ENCODE results near the gene PRR4. TPM values are rescaled to one million over a fixed set of nuclear protein-coding genes. Genes with fewer than 3 reads are reported as not detected.

PRR4 gene
- total and polyA plus RNA-seq, 5 donors: 0.50 to 2.4 (median 1.2) TPM

- Histone ChIP-seq H3K4me3 (ENCODE audit: low read length) (no peak overlapping the region), H3K27ac (ENCODE audit: low read length) (no peak overlapping the region), H3K4me1 (ENCODE audit: control insufficient read depth, insufficient read depth, low read length) (peaks cover 3% of the 10 kb centered on the region), H3K9me3 (ENCODE audit: control insufficient read depth, low read length) (peaks cover 2% of the 10 kb centered on the region), H3K27me3 (ENCODE audit: control insufficient read depth, insufficient read depth) (no peaks in the 10 kb centered on the region)
- WGBS: 81% methylated on average over 4 of the region's 4 CpGs
- intact Hi-C loops (cut with DNase I): no loop called here
- ATAC-seq: no peak
- no peak for DNase-seq
Observed at GRCh38 chr12:10851243-10851858, 2.1 kb upstream of the PRR4 start.

- WGBS: 31% methylated on average over 2 of the region's 2 CpGs
- no peak overlapping the region for H3K4me3 ChIP-seq (ENCODE audit: low read length)
- no peaks in the 10 kb centered on the region for H3K9me3 ChIP-seq (ENCODE audit: control insufficient read depth, low read length)
- intact Hi-C loops (cut with DNase I): no loop called here
- H3K27me3 ChIP-seq (ENCODE audit: control insufficient read depth, insufficient read depth): no peaks in the 10 kb centered on the region
- DNase-seq (no peak), ATAC-seq (no peak)
- H3K27ac ChIP-seq (ENCODE audit: low read length): no peak overlapping the region
- peaks cover 3% of the 10 kb centered on the region for H3K4me1 ChIP-seq (ENCODE audit: control insufficient read depth, insufficient read depth, low read length)
Observed at GRCh38 chr12:10847744-10848143, 1.5 kb downstream of the PRR4 start.

GRCh38 chr12:10842862-10843261 is 6.4 kb downstream of the PRR4 start:
- ATAC-seq (no peak), DNase-seq (no peak)
- Histone ChIP-seq H3K9me3 (ENCODE audit: control insufficient read depth, low read length) (no peaks in the 10 kb centered on the region), H3K4me3 (ENCODE audit: low read length) (no peak overlapping the region), H3K27me3 (ENCODE audit: control insufficient read depth, insufficient read depth) (no peaks in the 10 kb centered on the region), H3K4me1 (ENCODE audit: control insufficient read depth, insufficient read depth, low read length) (no peaks in the 10 kb centered on the region), H3K27ac (ENCODE audit: low read length) (no peak overlapping the region)
- WGBS: 97% methylated on average over 2 of the region's 2 CpGs
- intact Hi-C loops (cut with DNase I): no loop called here

- no peak overlapping the region for H3K27ac ChIP-seq (ENCODE audit: low read length)
- ATAC-seq (no peak), DNase-seq (no peak)
- WGBS: 86% methylated on average over 3 of the region's 3 CpGs
- no peaks in the 10 kb centered on the region for H3K4me1 ChIP-seq (ENCODE audit: control insufficient read depth, insufficient read depth, low read length)
- no peak overlapping the region for H3K4me3 ChIP-seq (ENCODE audit: low read length)
- H3K27me3 ChIP-seq (ENCODE audit: control insufficient read depth, insufficient read depth): no peaks in the 10 kb centered on the region
- no peaks in the 10 kb centered on the region for H3K9me3 ChIP-seq (ENCODE audit: control insufficient read depth, low read length)
- intact Hi-C loops (cut with DNase I): no loop called here
Observed at GRCh38 chr12:10838461-10838860, 10.8 kb downstream of the PRR4 start.

GRCh38 chr12:10829994-10830393 is 19.3 kb downstream of the PRR4 start:
- WGBS: 96% methylated on average over 1 of the region's 1 CpG
- DNase-seq (no peak), ATAC-seq (no peak)
- no peaks in the 10 kb centered on the region for H3K27me3 ChIP-seq (ENCODE audit: control insufficient read depth, insufficient read depth)
- no peaks in the 10 kb centered on the region for H3K4me1 ChIP-seq (ENCODE audit: control insufficient read depth, insufficient read depth, low read length)
- intact Hi-C loops (cut with DNase I): no loop called here
- no peak overlapping the region for H3K27ac ChIP-seq (ENCODE audit: low read length)
- no peaks in the 10 kb centered on the region for H3K9me3 ChIP-seq (ENCODE audit: control insufficient read depth, low read length)
- H3K4me3 ChIP-seq (ENCODE audit: low read length): no peak overlapping the region

GRCh38 chr12:10826258-10826657 is 23.0 kb downstream of the PRR4 start, which contains the start of gene TAS2R10:
TSS of gene TAS2R10 (minus strand) at chr12:10826358. CDS start at chr12:10826269, 89 bp downstream.
- DNase-seq (no peak), ATAC-seq (no peak)
- intact Hi-C loops (cut with DNase I): no loop called here

GRCh38 chr12:10824957-10825356 is 24.3 kb downstream of the PRR4 start:
- ATAC-seq (no peak), DNase-seq (no peak)
- Histone ChIP-seq H3K27me3 (ENCODE audit: control insufficient read depth, insufficient read depth) (no peaks in the 10 kb centered on the region), H3K27ac (ENCODE audit: low read length) (no peak overlapping the region), H3K4me1 (ENCODE audit: control insufficient read depth, insufficient read depth, low read length) (no peaks in the 10 kb centered on the region), H3K9me3 (ENCODE audit: control insufficient read depth, low read length) (no peaks in the 10 kb centered on the region), H3K4me3 (ENCODE audit: low read length) (no peak overlapping the region)
- 73% methylated on average over 3 of the region's 3 CpGs for WGBS
- intact Hi-C loops (cut with DNase I): no loop called here

More at GRCh38 chr12:10826258-10826657, 23.0 kb downstream of the PRR4 start, which contains the start of gene TAS2R10:
- no peaks in the 10 kb centered on the region for H3K27me3 ChIP-seq (ENCODE audit: control insufficient read depth, insufficient read depth)
- no peaks in the 10 kb centered on the region for H3K4me1 ChIP-seq (ENCODE audit: control insufficient read depth, insufficient read depth, low read length)
- H3K27ac ChIP-seq (ENCODE audit: low read length): no peak within 1 kb of the TSS
- 86% methylated on average over 3 of the region's 3 CpGs for WGBS
- H3K9me3 ChIP-seq (ENCODE audit: control insufficient read depth, low read length): no peaks in the 10 kb centered on the region
- H3K4me3 ChIP-seq (ENCODE audit: low read length): no peak within 1 kb of the TSS

GRCh38 chr12:10811883-10812536 is 37.3 kb downstream of the PRR4 start:
- Histone ChIP-seq H3K4me1 (ENCODE audit: control insufficient read depth, insufficient read depth, low read length) (no peaks in the 10 kb centered on the region), H3K27me3 (ENCODE audit: control insufficient read depth, insufficient read depth) (no peaks in the 10 kb centered on the region), H3K27ac (ENCODE audit: low read length) (no peak overlapping the region), H3K4me3 (ENCODE audit: low read length) (no peak overlapping the region), H3K9me3 (ENCODE audit: control insufficient read depth, low read length) (no peaks in the 10 kb centered on the region)
- no peak for ATAC-seq
- intact Hi-C loops (cut with DNase I): no loop called here
- WGBS: 82% methylated on average over 3 of the region's 3 CpGs
- DNase-seq: no peak

- intact Hi-C loops (cut with DNase I): no loop called here
- H3K4me3 ChIP-seq (ENCODE audit: low read length): no peak within 1 kb of the TSS
- H3K9me3 ChIP-seq (ENCODE audit: control insufficient read depth, low read length): no peaks in the 10 kb centered on the region
- ATAC-seq (no peak), DNase-seq (no peak)
- no peak within 1 kb of the TSS for H3K27ac ChIP-seq (ENCODE audit: low read length)
- no peaks in the 10 kb centered on the region for H3K27me3 ChIP-seq (ENCODE audit: control insufficient read depth, insufficient read depth)
- H3K4me1 ChIP-seq (ENCODE audit: control insufficient read depth, insufficient read depth, low read length): no peaks in the 10 kb centered on the region
Observed at GRCh38 chr12:10810068-10810467, 39.2 kb downstream of the PRR4 start, which contains the start of gene TAS2R9. TSS of gene TAS2R9 (minus strand) at chr12:10810168. CDS start at chr12:10810075, 93 bp downstream.

- H3K4me1 ChIP-seq (ENCODE audit: control insufficient read depth, insufficient read depth, low read length): no peaks in the 10 kb centered on the region
- no peaks in the 10 kb centered on the region for H3K9me3 ChIP-seq (ENCODE audit: control insufficient read depth, low read length)
- ATAC-seq: no peak
- WGBS: 74% methylated on average over 1 of the region's 1 CpG
- no peak within 1 kb of the TSS for H3K27ac ChIP-seq (ENCODE audit: low read length)
- no peak for DNase-seq
- H3K4me3 ChIP-seq (ENCODE audit: low read length): no peak within 1 kb of the TSS
- intact Hi-C loops (cut with DNase I): no loop called here
- H3K27me3 ChIP-seq (ENCODE audit: control insufficient read depth, insufficient read depth): no peaks in the 10 kb centered on the region
Observed at GRCh38 chr12:10807186-10807585, 42.1 kb downstream of the PRR4 start, which contains the start of gene TAS2R8. TSS of gene TAS2R8 (minus strand) at chr12:10807286. CDS start at chr12:10806980, 306 bp downstream.

- H3K4me3 ChIP-seq (ENCODE audit: low read length): no peak within 1 kb of the TSS
Observed at GRCh38 chr12:10802587-10802986, 46.7 kb downstream of the PRR4 start, which contains the start of gene TAS2R7. TSS of gene TAS2R7 (minus strand) at chr12:10802627. CDS start at chr12:10802570, 57 bp downstream.

More at GRCh38 chr12:10802587-10802986, 46.7 kb downstream of the PRR4 start, which contains the start of gene TAS2R7:
- no peaks in the 10 kb centered on the region for H3K4me1 ChIP-seq (ENCODE audit: control insufficient read depth, insufficient read depth, low read length)
- intact Hi-C loops (cut with DNase I): no loop called here
- no peak for ATAC-seq
- no peaks in the 10 kb centered on the region for H3K27me3 ChIP-seq (ENCODE audit: control insufficient read depth, insufficient read depth)
- no peaks in the 10 kb centered on the region for H3K9me3 ChIP-seq (ENCODE audit: control insufficient read depth, low read length)
- no peak within 1 kb of the TSS for H3K27ac ChIP-seq (ENCODE audit: low read length)
- no peak for DNase-seq
- WGBS: 64% methylated on average over 4 of the region's 4 CpGs
